GM13977 (cell line): Measurements from ENCODE around the gene DAZAP2.

ENCODE experiments used
- DNase-seq: peaks from one replicate; pipeline ENCODE4 v3.0.0; 2012; ENCODE audit warnings: low spot score
- CTCF ChIP-seq: IDR thresholded peaks from 2 replicates; pipeline ENCODE4 v1.5.1; 2012; ENCODE audit warnings: mild to moderate bottlenecking, control low read depth; ENCODE audit not compliant: insufficient read depth; ENCODE audit errors: extremely low read depth, missing control alignments
- in situ Hi-C: fragments of 300-500 bp; cut with MboI; formaldehyde crosslinking; loops from one replicate; pipeline ENCODE4 v1.12.0; 2022; ENCODE audit warnings: low sequenced_read_pairs, low pct_unique_long_range_greater_than_20kb, mixed read lengths, inconsistent platforms; ENCODE audit not compliant: unreplicated experiment

The DAZAP2 gene

GRCh38 chr12:51196547-51196946, 42.1 kb upstream of the DAZAP2 start:
- in situ Hi-C loops, result no loop called here

GRCh38 chr12:51197736-51198567, 40.7 kb upstream of the DAZAP2 start:
- DNase-seq, result no peak
- no peak for TF ChIP-seq CTCF
- in situ Hi-C loops, result no loop called here

More at GRCh38 chr12:51196547-51196946, 42.1 kb upstream of the DAZAP2 start:
- TF ChIP-seq CTCF, result no peak
- no peak for DNase-seq

GRCh38 chr12:51198568-51199365, 39.9 kb upstream of the DAZAP2 start:
- no peak for TF ChIP-seq CTCF
- in situ Hi-C loops, result no loop called here
- DNase-seq, result no peak

GRCh38 chr12:51199366-51199945, 39.2 kb upstream of the DAZAP2 start:
- no peak for TF ChIP-seq CTCF
- no peak for DNase-seq
- in situ Hi-C loops, result no loop called here

GRCh38 chr12:51200156-51200555, 38.5 kb upstream of the DAZAP2 start:
- TF ChIP-seq CTCF, result no peak

GRCh38 chr12:51200806-51201205, 37.8 kb upstream of the DAZAP2 start:
- in situ Hi-C loops, result no loop called here

More at GRCh38 chr12:51200156-51200555, 38.5 kb upstream of the DAZAP2 start:
- in situ Hi-C loops, result no loop called here
- DNase-seq, result no peak

More at GRCh38 chr12:51200806-51201205, 37.8 kb upstream of the DAZAP2 start:
- DNase-seq, result no peak
- TF ChIP-seq CTCF, result no peak
